Measurements from ENCODE around the gene CASKIN1.

Gene CASKIN1

GRCh38 chr16:2235695-2236336, 39.4 kb upstream of the CASKIN1 start:
- TF ChIP-seq GATA3 (IDR thresholded peaks at IDR 0.05; ENCODE audit: low read depth, low read length) (no peak), GATA2 (IDR thresholded peaks at IDR 0.05; ENCODE audit: low read depth, low read length) (no peak)

DNA sequence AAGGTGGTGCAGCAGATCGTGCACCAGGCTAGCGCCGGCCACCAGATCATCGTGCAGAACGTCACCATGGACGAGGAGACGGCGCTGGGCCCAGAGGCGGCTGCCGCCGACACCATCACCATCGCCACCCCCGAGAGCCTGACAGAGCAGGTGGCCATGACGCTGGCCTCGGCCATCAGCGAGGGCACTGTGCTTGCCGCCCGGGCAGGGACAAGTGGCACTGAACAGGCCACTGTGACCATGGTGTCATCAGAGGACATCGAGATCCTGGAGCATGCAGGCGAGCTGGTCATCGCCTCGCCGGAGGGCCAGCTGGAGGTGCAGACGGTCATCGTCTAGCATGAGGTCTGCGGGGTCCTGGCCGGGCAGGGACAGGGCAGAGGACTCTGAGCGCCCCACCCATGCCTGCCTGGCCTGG, 38.8 kb upstream of the CASKIN1 start:
- TF ChIP-seq GATA3 (IDR thresholded peaks at IDR 0.05; ENCODE audit: low read depth, low read length): no peak
- no peak for TF ChIP-seq GATA2 (IDR thresholded peaks at IDR 0.05; ENCODE audit: low read depth, low read length)

GRCh38 chr16:2234813-2235170, 38.4 kb upstream of the CASKIN1 start:
- no peak for TF ChIP-seq GATA2 (IDR thresholded peaks at IDR 0.05; ENCODE audit: low read depth, low read length)
- no peak for TF ChIP-seq GATA3 (IDR thresholded peaks at IDR 0.05; ENCODE audit: low read depth, low read length)

GRCh38 chr16:2233872-2234812, 37.7 kb upstream of the CASKIN1 start:
- no peak for TF ChIP-seq GATA2 (IDR thresholded peaks at IDR 0.05; ENCODE audit: low read depth, low read length)
- no peak for TF ChIP-seq GATA3 (IDR thresholded peaks at IDR 0.05; ENCODE audit: low read depth, low read length)

GRCh38 chr16:2233046-2233775, 36.8 kb upstream of the CASKIN1 start:
- TF ChIP-seq GATA2 (IDR thresholded peaks at IDR 0.05; ENCODE audit: low read depth, low read length): no peak

GRCh38 chr16:2232094-2232990, 35.9 kb upstream of the CASKIN1 start:
- no peak for TF ChIP-seq GATA3 (IDR thresholded peaks at IDR 0.05; ENCODE audit: low read depth, low read length)
- no peak for TF ChIP-seq GATA2 (IDR thresholded peaks at IDR 0.05; ENCODE audit: low read depth, low read length)

- TF ChIP-seq GATA3 (IDR thresholded peaks at IDR 0.05; ENCODE audit: low read depth, low read length): no peak
- TF ChIP-seq GATA2 (IDR thresholded peaks at IDR 0.05; ENCODE audit: low read depth, low read length): no peak
These were observed 34.9 kb upstream of the CASKIN1 start for GRCh38 chr16:2231016-2231931.

DNA sequence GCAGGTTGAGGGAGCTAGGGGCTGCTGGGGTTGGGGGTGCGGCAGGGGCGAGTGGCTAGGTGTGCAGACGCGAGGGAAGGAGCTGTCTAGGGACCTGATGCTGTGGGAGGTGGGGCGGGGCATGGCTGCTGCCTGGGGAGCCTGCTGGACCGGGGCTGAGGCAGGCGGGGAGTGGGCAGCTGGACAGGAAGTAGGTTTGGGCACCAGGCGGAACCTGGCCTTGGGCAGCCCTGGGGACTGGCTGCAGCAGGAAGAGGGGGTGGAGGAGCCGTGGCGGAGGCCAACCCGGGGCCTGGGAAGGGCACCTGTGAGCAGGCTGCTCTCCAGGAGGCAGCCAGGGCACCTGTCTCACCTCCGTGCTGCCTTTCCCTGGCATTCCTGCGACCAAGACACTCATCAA, 34.0 kb upstream of the CASKIN1 start:
- TF ChIP-seq GATA3 (IDR thresholded peaks at IDR 0.05; ENCODE audit: low read depth, low read length): no peak
- no peak for TF ChIP-seq GATA2 (IDR thresholded peaks at IDR 0.05; ENCODE audit: low read depth, low read length)

- no peak for TF ChIP-seq GATA2 (IDR thresholded peaks at IDR 0.05; ENCODE audit: low read depth, low read length)
- TF ChIP-seq GATA3 (IDR thresholded peaks at IDR 0.05; ENCODE audit: low read depth, low read length): no peak
These were observed 33.3 kb upstream of the CASKIN1 start for GRCh38 chr16:2229632-2230250.

DNA sequence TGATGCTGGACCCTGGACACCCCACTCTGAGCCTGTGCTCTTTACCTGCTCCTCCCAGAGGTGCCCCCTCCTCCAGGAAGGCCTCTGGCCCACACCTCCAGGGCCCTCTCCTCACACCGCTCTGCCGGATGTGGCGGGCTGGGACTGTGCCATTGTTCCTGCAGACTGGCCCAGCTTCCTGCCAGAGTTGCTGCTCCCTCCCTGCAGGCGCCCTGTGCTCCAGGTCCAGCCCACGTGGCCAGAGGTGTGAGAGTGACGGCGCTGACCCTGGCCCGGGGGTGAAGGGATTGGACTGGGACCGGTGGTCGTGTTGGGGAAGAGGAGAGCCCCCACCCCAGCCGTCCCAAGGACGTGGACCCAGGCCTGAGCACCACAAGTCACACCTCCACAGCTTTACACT, 32.7 kb upstream of the CASKIN1 start:
- no peak for TF ChIP-seq GATA3 (IDR thresholded peaks at IDR 0.05; ENCODE audit: low read depth, low read length)
- TF ChIP-seq GATA2 (IDR thresholded peaks at IDR 0.05; ENCODE audit: low read depth, low read length): no peak

GRCh38 chr16:2228161-2228824, 31.9 kb upstream of the CASKIN1 start:
- no peak for TF ChIP-seq GATA2 (IDR thresholded peaks at IDR 0.05; ENCODE audit: low read depth, low read length)
- TF ChIP-seq GATA3 (IDR thresholded peaks at IDR 0.05; ENCODE audit: low read depth, low read length): no peak

- TF ChIP-seq GATA2 (IDR thresholded peaks at IDR 0.05; ENCODE audit: low read depth, low read length): no peak
- no peak for TF ChIP-seq GATA3 (IDR thresholded peaks at IDR 0.05; ENCODE audit: low read depth, low read length)
These were observed 30.5 kb upstream of the CASKIN1 start for GRCh38 chr16:2226918-2227317.

Measured in SH-SY5Y (cell line).